GM19099 (cell line): Measurements from ENCODE around the gene ZNF213.

ENCODE experiments used
- POLR2A ChIP-seq: IDR thresholded peaks from 3 replicates; pipeline ENCODE4 v1.6.1; 2011; ENCODE audit warnings: low read depth; ENCODE audit not compliant: insufficient read length; ENCODE audit errors: extremely low read depth

ZNF213 gene

GRCh38 chr16:3115561-3115960 is 19.3 kb upstream of the ZNF213 start:
- TF ChIP-seq POLR2A, result no peak

GRCh38 chr16:3118204-3118790 is 16.5 kb upstream of the ZNF213 start:
- no peak for TF ChIP-seq POLR2A

GRCh38 chr16:3118846-3119245 is 16.0 kb upstream of the ZNF213 start:
- no peak for TF ChIP-seq POLR2A

DNA sequence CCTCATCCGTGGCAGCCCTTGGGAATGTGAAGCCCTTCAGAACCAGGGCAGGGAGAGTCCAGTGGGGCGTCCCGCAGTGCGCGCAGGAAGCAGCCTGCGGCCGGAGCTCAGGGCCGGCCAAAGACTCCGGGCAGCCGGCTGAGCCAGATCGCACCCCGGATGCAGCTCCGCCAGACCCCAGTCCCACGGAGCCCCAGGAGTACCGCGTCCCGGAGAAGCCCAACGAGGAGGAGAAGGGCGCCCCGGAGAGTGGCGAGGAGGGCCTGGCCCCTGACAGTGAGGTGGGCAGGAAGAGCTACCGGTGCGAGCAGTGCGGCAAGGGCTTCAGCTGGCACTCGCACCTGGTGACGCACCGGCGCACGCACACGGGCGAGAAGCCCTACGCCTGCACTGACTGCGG is 15.5 kb upstream of the ZNF213 start:
- no peak for TF ChIP-seq POLR2A

DNA sequence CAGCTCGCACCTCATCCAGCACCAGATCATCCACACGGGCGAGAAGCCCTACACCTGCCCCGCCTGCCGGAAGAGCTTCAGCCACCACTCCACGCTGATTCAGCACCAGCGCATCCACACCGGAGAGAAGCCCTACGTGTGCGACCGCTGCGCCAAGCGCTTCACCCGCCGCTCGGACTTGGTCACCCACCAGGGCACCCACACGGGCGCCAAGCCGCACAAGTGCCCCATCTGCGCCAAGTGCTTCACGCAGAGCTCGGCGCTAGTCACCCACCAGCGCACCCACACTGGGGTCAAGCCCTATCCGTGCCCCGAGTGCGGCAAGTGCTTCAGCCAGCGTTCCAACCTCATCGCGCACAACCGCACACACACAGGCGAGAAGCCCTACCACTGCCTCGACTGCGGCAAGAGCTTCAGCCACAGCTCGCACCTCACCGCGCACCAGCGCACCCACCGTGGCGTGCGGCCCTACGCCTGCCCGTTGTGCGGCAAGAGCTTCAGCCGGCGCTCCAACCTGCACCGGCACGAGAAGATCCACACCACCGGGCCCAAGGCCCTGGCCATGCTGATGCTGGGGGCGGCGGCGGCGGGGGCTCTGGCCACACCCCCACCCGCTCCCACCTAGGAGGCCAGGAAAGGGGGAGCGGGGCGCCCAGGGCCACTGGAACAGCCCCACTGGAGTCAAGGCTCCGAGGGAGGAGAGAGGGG is 15.0 kb upstream of the ZNF213 start:
- no peak for TF ChIP-seq POLR2A

- no peak for TF ChIP-seq POLR2A
Measured at GRCh38 chr16:3120435-3120834, 14.4 kb upstream of the ZNF213 start.

DNA sequence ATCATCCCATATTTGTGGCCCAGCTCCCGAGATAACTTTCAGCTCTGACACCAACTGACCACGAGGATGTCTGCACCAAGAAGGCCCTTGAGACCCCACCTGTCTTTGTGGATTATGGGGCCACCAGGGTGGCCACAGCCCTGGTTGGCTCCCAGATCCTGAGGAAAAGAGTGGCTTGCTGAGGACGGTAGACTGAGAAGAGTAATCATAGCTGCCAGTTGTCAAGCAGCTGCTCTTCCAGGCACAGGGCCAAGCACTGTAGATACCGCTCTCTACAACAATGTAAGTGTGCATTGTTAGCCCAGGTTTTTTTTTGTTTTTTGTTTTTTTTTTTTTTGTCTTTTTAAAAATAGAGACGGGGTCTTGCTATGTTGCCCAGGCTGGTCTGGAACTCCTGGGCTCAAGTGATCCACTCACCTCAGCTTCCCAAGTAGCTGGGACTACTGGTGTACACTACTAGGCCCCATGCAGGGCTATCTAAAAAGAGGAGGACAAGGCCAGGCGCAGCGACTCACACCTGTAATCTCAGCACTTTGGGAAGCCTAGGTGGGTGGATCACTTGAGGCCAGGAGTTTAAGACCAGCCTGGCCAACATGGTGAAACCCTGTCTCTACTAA is 12.9 kb upstream of the ZNF213 start:
- TF ChIP-seq POLR2A, result no peak

DNA sequence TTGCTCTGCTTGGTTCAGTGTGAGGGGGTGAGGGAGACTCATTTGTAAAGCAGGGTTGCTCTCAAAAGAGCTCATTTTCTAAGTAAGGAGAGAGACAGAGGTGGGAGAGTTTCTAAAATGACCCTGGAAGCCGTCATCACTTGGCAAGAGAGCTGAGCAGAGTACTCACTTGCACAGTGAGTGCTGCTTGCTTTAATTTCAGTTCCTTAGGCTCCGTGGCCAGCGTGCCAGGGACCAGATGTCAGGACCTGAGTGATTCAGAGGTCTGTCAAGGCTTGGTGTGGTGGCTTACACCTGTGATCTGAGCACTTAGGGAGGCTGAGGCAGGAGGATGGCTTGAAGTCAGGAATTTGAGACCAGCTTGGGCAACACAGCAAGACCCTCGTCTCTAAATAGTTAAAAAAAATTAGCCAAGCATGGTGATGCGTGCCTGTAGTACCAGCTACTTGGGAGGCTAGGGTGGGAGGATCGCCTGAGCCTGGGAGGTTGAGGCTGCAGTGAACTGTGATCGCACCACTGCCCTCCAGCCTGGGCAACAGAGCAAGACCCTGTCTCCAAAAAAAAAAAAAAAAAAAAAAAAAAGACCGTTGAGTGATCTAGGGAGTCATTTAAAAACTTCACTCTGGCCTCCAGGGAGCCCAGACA is 11.8 kb upstream of the ZNF213 start:
- no peak for TF ChIP-seq POLR2A

GRCh38 chr16:3123986-3124886 is 10.6 kb upstream of the ZNF213 start:
- TF ChIP-seq POLR2A, result peak; percentile 68

DNA sequence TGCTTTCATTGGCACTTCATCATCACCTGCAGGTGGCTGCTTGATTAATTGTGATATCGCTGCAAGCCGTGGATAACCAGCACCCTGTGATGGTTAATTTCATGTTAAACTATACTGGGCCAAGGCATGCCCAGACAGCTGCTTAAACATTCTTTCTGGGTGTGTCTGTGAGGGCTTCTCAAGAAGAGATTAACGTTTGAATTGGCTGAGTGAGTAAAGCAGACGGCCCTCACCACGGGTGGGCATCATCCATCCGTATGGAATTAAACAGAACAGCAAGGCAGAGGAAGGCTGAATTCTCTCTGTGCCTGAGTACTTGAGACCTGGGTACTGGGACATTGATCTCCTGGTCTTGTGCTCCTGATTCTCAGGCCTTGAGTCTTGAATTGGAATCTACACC is 7.1 kb upstream of the ZNF213 start:
- TF ChIP-seq POLR2A, result no peak

- peak; percentile 52 for TF ChIP-seq POLR2A
Measured at GRCh38 chr16:3129137-3130131, 5.4 kb upstream of the ZNF213 start.

DNA sequence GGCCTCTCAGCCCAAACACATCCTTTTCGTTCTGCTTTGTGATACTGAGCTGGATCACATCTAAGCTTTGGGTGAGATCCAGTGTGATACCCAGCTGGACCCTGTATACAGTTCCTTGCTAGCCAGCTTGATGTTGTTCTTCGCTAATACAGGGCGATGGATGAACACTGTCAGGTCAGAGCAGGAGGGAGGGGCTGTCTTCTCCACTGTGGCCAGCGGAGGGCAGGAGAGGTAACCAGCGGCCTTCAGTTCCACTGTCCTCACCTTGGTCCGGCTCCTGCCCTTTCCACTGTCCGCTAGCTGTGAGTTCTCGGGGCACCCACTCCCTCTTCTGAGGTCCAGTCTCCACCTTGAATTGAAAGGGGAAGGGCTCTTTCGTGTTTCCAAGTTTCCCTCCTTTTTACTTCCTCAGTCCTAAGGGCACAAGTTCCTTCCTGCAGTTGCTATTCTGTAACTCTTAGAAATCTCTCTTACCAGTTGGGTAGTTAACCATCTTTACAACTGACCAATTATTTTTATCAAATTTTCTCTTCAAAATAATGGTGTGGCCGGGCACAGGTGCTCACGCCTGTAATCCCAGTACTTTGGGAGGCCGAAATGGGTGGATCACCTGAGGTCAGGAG is 3.0 kb upstream of the ZNF213 start:
- no peak for TF ChIP-seq POLR2A

GRCh38 chr16:3133844-3134243 is 985 bp upstream of the ZNF213 start:
- TF ChIP-seq POLR2A, result no peak
